Measurements from ENCODE around the gene KLK12.

Gene KLK12

GRCh38 chr19:50981587-50982146, 53.1 kb downstream of the KLK12 start:
- DNase-seq (ENCODE audit: low spot score) = no peak

- no peak for DNase-seq (ENCODE audit: low spot score)
Observed at GRCh38 chr19:50980208-50980607, 54.6 kb downstream of the KLK12 start.

GRCh38 chr19:50979758-50980157, 55.0 kb downstream of the KLK12 start:
- DNase-seq (ENCODE audit: low spot score) = no peak
